ENCODE data around the gene SSB. TPM values are rescaled to one million over a fixed set of nuclear protein-coding genes. Genes with fewer than 3 reads are reported as not detected.
A peak's percentile ranks its signal among the peaks of the same experiment; 100 is the strongest.

SSB gene
- total RNA-seq, 4 donors from 2014 or later = 35.5 to 91.0 (median 44.4) TPM

GRCh38 chr2:169824373-169825333 is 26.0 kb downstream of the SSB start, which contains the start of gene METTL5:
Gene METTL5, minus strand, starts transcription at chr2:169824905. Its CDS starts 308 bp downstream, at chr2:169824597.
- Histone ChIP-seq H3K27ac (peak within 1 kb of the TSS; percentile 85), H3K9me3 (no peaks in the 10 kb centered on the region), H3K4me1 (peaks cover 44% of the 10 kb centered on the region), H3K4me3 (peak within 1 kb of the TSS; percentile 87), H3K36me3 (peaks cover 6% of the 10 kb centered on the region), H3K27me3 (no peaks in the 10 kb centered on the region)
- peak; percentile 83 to 88 for DNase-seq (ENCODE audit: low spot score in 2 of 2)
- 1% methylated on average over 50 of the region's 61 CpGs for WGBS
- TF ChIP-seq POLR2AphosphoS5 (IDR thresholded peaks at IDR 0.05) (no peak), CTCF (IDR thresholded peaks at IDR 0.05) (peak; percentile 78 to 99), POLR2A (IDR thresholded peaks at IDR 0.05) (peak in 1 of 2 donors; percentile 35)

DNA sequence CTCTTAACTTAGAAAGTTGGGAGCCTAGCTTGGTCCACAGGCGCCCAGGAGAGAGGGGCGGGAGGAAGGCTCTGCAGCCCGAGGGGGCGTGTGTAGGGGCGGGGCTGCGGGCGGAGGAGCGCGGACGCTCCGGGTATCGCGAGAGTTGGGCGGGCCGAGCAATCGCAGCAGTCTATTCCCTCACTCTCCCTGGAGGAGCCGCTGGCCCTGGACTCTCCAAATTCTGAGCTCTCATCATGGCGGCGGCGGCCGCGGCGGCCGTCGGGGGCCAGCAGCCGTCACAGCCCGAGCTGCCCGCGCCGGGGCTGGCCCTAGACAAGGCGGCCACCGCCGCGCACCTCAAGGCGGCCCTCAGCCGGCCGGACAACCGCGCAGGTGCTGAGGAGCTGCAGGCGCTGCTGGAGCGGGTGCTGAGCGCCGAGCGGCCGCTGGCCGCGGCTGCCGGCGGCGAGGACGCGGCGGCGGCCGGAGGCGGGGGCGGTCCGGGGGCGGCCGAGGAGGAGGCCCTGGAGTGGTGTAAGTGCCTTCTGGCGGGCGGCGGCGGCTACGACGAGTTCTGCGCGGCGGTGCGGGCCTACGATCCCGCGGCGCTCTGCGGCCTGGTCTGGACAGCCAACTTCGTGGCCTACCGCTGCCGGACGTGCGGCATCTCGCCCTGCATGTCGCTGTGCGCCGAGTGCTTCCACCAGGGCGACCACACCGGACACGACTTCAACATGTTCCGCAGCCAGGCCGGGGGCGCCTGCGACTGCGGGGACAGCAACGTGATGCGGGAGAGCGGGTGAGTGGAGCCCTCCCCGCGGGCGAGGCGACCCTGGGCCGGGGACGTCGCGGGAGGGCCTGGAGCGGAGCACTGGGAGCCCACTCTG is 28.8 kb downstream of the SSB start, which contains the start of gene UBR3:
Gene UBR3, plus strand, starts transcription at position 183 of the 869 bp plus-strand sequence. Its CDS starts 54 bp downstream, at position 237.
- no peaks in the 10 kb centered on the region for H3K9me3 ChIP-seq
- H3K27me3 ChIP-seq = no peaks in the 10 kb centered on the region
- H3K27ac ChIP-seq = peak within 1 kb of the TSS; percentile 94
- H3K36me3 ChIP-seq = no peaks in the 10 kb centered on the region
- WGBS = 0% methylated on average over 21 of the region's 104 CpGs
- DNase-seq (ENCODE audit: low spot score in 2 of 2) = peak; percentile 94 to 96
- peaks cover 61% of the 10 kb centered on the region for H3K4me1 ChIP-seq
- H3K4me3 ChIP-seq = peak within 1 kb of the TSS; percentile 95
- TF ChIP-seq POLR2A (IDR thresholded peaks at IDR 0.05) (peak; percentile 80 to 82), POLR2AphosphoS5 (IDR thresholded peaks at IDR 0.05) (peak in 1 of 3 donors; percentile 36), EP300 (IDR thresholded peaks at IDR 0.05) (no peak)

DNA sequence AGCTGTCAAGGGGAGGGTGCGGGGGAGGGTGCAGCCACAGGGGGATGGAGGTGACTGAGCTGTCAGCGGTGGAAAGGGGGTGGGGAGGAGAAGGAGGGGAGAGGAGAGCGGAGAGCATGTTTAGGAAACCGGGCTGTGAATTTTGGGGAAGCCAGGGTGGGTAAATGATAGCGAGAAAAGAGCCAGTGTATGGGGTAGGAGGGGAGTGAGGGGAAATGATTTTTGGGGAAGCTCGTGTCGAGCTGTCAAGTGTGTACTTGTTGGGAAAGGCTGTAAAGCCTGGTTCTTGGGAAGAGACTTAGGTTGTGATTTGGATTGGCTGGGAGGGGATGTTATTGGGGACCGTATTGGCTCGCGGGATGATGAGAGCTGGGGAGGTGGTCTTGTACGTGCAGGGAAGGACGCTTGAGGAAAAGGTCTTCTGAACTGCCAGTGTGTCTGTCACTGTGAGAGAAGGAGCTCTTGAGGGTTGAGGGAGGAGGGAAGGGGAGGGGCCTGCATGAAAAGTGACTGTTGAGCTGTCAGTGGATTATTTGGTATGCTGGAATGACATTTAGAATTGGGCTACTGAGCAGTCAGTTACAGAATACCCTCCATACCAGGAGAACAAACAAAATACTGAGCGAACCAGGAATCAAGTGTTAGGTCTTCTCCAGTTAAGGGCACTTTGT is 29.6 kb downstream of the SSB start:
- Histone ChIP-seq H3K27ac (peak overlapping the region; percentile 94), H3K9me3 (no peaks in the 10 kb centered on the region), H3K4me1 (peaks cover 54% of the 10 kb centered on the region), H3K4me3 (peak overlapping the region; percentile 95), H3K27me3 (no peaks in the 10 kb centered on the region), H3K36me3 (no peaks in the 10 kb centered on the region)
- TF ChIP-seq EP300 (IDR thresholded peaks at IDR 0.05) = no peak
- no peak for TF ChIP-seq POLR2A (IDR thresholded peaks at IDR 0.05)
- no peak for TF ChIP-seq POLR2AphosphoS5 (IDR thresholded peaks at IDR 0.05)
- no peak for TF ChIP-seq CTCF (IDR thresholded peaks at IDR 0.05)
- WGBS = 1% methylated on average over 13 of the region's 13 CpGs
- DNase-seq (ENCODE audit: low spot score in 2 of 2) = peak in 1 of 2 donors; percentile 65

DNA sequence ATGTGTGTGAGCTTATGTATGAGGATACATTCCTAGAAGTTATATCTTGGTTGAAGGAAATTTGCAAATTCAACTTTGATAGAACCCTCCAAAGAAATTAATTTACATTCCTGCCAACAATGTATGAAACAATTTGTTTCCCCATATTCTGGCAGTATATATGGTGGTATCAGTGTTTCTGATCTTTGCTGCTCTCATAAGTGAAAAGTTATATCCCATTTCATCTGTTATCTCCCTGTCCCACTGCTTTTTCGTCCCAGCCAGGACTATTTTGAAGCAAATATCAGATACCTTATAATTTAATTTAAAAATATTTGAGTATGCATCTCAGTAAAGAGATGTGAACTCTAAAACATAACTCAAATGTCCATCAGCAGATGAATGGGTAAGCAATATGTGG is 35.7 kb downstream of the SSB start:
- DNase-seq (ENCODE audit: low spot score in 2 of 2) = no peak
- no peaks in the 10 kb centered on the region for H3K27me3 ChIP-seq
- no peaks in the 10 kb centered on the region for H3K9me3 ChIP-seq
- 76% methylated on average over 1 of the region's 1 CpG for WGBS
- peaks cover 30% of the 10 kb centered on the region for H3K4me1 ChIP-seq
- H3K27ac ChIP-seq = no peak overlapping the region
- TF ChIP-seq POLR2AphosphoS5 (IDR thresholded peaks at IDR 0.05) (no peak), EP300 (IDR thresholded peaks at IDR 0.05) (no peak), CTCF (IDR thresholded peaks at IDR 0.05) (no peak), POLR2A (IDR thresholded peaks at IDR 0.05) (no peak)
- no peak overlapping the region for H3K4me3 ChIP-seq
- H3K36me3 ChIP-seq = no peaks in the 10 kb centered on the region
